Activated CD4-positive, alpha-beta T cell treated with anti-CD3 and anti-CD28 coated beads, Interleukin-2, Interleukin-6, amounts not matched to agents 100 ng/mL and 50 ng/mL, durations not matched to agents 16 hours and 8 hours (primary cell): Measurements from ENCODE around the gene NTN3.

Source experiments
- DNase-seq: peaks from one replicate; pipeline ENCODE4 v3.0.0-alpha.2; 2020

Gene NTN3

DNA sequence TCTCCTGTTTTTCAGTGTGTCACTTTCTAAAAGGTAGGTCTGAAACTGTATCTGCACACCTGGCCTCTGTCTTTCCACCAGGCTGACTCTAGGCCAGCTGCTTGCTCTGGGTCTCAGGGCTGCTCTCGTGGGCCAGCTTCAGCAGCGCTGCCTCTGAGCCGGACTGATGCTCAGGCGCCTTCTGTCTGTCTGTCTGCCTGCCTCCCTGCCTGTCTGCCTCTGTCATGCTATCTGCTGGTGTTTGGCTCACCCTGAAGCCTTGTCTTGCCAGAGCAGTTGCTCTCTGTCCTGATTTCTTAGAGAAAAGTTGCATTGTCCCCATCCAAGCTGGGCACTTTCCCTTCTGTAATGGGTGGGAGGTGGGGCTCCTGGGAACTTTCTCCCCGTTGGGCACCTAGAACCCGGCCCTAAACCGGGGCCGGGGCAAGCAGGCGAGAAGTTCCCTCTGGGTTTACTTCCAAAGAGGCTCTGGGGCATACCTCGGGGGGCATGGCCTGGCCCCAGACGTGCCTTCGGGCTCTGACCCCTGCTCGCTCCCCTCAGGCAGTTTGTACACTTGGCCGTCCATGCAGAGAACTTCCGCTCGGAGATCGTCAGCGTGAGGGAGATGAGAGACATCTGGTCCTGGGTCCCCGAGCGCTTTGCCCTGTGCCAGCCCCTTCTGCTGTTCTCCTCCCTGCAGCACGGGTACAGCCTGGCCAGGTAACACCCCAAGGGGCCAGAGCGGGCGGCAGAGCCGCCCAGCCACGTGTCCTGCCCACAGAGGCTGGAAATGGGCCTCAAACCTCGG lies 26.8 kb downstream of the NTN3 start:
- DNase-seq: no peak

DNA sequence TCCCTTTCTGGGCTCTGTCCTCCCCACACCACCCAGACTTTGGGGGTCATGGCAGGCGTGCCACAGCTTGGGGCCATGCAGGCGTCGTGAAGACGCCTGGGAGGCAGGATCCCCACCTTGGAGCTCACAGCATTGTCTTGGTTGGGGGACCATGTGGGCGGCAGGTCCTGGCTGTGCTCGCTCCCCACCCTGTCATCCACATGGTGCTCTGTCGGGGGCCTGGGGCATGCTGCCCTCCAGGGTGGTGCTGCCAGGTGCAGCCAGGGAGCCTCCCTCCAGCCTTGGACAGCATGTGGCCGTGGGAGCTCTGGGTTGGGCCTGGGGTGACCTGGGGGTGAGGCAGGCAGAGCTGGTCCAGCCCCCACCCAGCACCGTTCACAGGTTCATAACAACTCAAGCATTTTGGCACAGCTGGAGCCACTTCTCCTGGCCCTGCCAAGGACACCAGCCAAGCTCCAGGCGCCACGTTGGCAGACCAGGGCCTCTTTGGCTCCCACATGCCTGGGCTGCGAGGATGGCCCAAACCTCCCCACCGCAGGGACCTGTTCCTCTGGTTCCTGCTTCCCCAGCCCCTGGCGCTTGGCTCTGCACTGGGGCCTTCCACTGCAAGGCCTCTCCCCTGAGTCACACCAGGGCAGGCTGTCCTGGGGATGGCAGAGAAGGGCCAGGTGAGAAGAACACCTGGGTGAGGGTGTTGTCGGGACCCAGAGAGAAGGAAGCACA lies 27.6 kb downstream of the NTN3 start:
- no peak for DNase-seq

GRCh38 chr16:2499454-2499853 lies 28.4 kb downstream of the NTN3 start:
- DNase-seq: no peak

- no peak for DNase-seq
Observed at GRCh38 chr16:2499890-2500429, 28.9 kb downstream of the NTN3 start.

DNA sequence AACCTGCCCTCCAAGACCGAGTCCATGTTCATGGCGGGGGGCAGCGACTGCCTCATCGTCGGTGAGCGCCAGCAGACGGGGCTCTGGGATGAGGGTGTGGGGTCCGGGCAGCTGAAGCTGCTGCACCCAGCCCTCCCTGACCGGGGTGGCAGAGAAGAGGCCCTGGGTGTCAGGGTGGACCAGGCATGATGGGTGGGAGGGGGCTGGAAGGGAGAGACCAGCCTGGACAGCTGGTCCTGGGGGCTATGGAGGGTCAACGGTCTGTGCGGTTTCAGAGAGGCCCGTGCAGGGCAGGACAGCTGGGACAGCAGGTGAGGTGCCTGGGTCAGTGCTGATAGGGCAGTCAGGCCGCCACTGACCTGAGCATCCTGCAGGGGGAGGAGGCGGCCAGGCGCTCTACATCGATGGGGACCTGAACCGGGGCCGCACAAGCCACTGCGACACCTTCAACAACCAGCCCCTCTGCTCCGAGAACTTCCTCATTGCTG lies 29.4 kb downstream of the NTN3 start:
- no peak for DNase-seq

- peak; percentile 85 for DNase-seq
Observed at GRCh38 chr16:2500918-2501750, 30.0 kb downstream of the NTN3 start.

GRCh38 chr16:2501946-2502895 lies 31.1 kb downstream of the NTN3 start:
- DNase-seq: no peak

- DNase-seq: no peak
Observed at GRCh38 chr16:2505695-2506094, 34.6 kb downstream of the NTN3 start.

GRCh38 chr16:2507052-2507659 lies 36.1 kb downstream of the NTN3 start:
- no peak for DNase-seq

DNA sequence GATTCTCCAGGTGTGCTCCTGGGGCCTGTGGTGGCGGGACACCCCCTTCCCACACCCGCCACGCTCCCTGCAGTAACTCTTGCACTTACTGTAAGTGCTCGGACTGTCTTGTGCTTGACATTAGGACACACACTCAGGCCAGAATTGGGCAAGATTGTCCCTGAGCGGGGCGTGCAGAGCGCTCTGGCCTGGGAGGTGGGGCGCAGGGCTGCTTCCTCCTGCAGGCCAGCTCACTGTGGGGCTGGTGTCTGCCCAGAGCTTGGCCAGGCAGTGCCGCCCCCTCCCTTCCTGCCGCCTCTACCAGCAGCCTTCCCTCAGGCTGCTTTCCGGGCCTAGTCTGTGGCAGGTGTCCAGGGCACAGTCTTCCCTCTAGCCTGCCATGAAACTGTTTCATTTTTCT lies 36.6 kb downstream of the NTN3 start:
- DNase-seq: no peak

DNA sequence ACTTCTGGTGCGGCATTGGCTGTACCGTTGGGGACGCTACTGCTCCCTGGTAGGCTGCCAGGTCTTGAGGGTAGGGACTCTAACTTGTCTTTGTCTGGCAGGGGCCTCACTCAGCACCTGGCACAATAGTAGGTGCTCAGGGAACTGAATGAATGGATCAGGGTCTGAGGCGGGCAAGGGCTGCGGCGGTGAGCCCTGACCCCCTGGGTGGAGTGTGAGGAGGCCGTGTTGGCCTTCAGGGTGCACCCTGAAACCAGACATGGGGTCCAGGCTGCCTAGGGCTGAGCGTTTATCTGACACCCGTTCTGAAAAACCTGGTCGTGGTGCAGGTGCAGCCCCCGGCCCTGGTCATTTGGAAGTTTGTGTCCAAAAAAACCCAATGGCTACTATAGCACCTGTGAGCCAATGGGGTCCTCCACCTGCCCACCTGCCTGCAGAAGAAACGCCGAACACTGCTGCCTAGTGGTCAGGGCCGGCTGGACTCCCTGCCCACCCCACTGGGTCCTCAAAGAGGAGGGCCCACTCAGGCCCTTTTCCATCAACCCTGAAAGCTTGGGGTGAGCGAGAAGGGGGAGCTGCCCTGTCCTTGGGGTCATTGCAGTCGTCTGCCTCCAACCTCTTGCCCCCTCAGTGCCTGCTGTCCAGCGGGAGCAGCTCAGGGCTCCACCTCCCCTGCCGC lies 37.8 kb downstream of the NTN3 start:
- no peak for DNase-seq

GRCh38 chr16:2511128-2511800 lies 40.2 kb downstream of the NTN3 start:
- no peak for DNase-seq

DNA sequence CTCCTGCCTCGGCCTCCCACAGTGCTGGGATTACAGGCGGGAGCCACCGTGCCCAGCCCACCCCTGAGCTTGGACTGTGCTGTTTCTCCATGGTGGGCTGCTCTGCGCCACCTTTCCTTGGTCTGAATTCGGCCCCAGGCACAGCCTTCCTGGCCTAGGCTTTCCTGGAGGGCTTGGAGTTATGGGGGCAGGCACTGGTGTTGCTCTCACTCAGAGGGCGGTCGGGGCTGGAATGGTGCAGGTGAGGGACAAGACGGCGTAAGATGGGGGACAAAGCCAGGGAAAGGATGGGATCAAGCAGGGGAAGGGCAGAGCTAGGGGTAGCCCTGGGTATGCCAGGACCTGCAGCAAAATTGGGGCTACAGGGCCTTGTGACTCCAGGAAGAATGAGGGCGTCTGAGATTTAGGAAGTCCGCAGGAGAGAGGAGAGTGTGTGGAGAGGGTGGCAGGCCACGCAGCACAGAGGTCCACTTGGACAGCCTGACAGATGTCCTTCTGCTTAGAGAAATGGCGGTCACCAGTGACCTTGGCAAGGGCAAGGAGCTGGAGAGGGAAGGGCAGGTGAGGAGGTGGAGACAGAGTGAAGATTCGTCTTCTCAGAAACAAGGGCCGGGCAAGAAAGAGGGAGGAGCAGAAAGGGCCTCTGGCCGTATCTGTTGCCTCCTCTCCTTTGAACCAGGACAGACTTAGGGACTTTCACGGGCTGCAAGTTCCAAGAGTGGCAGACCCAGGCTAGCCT lies 41.1 kb downstream of the NTN3 start:
- DNase-seq: no peak

DNA sequence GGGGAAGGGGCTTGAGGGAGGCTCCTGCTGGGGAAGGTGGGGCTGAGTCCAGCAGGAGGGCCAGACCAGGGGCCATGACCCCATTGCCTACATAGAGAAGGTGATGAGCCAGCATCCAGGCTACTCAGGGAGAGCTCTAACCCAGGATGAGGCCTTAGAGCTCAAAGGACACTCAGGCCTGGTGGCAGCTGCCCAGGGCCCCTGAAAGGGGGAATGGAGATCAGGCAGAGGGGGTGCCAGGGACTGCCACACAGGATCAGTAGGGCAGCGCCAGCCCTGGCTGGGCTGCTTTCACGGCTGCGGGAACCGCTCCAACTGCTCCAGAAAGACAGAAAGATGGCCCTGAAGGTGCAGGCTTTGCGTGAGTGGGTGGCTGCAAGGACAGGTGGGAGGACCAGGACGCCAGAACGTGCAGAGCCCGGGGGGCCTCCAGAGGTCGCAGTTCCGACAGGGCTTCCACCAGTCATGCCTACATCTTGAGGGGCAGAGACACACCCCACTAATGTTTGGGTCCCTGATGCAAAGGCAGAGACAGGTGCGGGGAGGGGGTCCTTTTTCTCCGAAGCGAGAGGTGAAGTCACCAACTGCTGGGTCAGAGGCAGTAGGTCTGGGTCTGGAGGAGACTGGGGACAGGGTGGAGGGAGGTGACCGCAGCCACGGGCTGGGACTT lies 41.8 kb downstream of the NTN3 start:
- DNase-seq: no peak

DNA sequence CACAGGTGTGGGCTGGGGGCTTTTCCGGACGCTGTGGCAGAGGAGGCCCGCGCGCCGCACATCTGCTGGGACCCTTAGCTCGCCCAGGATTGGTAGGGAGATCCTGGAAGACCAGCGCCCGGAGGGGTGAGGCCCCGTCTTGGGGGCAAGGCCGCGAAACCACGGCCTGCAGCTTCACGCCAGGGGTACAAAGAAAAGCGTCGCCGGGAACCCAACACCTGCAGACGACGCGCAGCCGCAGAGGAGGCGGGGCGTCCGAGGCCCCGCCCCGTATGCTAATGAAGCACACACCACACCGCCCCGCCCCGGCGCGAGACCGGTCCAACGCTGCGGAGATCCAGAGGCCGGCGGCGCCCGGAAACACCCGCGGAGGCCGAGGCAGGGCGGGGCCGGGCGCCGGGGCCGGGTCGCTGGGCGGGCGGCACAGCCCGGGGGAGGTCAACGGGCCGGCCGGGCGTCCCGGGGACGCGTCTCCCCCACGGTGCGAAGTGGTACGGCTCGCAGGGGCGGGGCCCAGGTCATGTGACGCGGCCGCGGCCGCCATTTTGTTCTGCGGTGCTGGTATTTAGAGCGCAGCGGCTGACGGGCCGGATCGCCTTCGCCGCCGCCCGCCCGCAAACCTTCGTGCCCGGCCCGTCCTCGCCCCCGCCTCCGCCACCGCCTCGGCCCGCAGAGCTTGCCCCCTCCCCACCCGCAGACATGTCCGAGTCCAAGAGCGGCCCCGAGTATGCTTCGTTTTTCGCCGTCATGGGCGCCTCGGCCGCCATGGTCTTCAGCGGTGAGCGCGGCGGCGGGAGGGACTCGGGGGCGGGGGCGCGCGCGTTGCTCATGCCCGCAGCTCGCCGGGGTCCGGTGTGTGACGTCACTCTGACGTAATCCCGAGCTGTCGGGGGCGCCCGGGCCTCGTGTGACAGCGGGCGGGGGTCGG lies 42.6 kb downstream of the NTN3 start, which contains the start of gene ATP6V0C:
TSS of gene ATP6V0C (plus strand) at position 548 of the 928 bp plus-strand sequence. CDS start at position 700, 152 bp downstream.
- DNase-seq: peak; percentile 95

DNA sequence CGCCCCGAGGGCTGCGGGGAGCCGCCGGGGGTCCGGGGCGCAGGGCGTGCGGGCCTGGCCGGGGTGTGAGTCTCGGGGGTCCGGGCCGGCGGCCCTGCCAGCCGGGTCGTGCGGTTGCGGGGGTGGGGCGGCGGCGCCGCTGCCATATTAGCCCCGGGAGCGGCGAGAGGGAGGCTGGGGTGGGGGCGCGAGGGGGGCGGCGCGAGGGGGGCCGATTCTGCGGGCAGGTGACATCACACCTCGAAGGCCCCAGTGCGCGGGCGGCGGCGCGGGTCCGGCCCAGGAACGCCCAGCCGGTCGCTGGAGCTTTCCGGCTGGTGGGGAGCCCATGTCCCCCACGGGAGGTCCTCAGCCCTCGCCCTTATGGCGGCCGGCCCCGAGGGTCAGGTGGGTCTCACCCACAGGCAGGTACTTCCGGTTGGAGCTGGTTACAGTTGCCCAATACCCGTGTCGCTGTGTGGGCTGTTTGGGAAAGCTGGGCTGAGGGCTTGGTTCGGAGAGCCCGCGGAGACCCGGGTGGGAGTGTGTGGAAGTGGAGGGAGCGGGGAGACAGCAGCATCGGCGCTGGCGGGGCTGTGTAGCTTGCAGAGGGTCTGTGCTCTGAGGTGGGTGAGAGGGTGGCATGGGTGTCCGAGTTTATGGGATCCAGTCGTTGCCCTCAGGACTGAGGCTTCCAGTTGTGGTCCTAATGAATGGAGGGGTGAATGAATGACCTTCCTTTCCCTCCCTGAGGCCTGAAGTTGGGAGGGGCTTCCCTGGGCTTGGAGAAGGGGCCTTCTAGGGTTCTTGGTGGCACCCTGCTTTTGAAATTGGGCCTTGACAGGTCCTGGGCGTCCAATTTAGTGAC lies 43.5 kb downstream of the NTN3 start:
- DNase-seq: peak; percentile 44
